Loucy (cell line): ENCODE data around the gene POLD4.
"Not testable (repeated sequence)": the region's sequence is repeated elsewhere in the genome, so short reads cannot be mapped to it uniquely, and the experiment has no call there.

ENCODE experiments used
- H2AFZ ChIP-seq: fragments of 200-600 bp; sonication (generic); 2 replicates; pipeline ENCODE4 v1.6.0; 2016; ENCODE audit warnings: antibody characterized with exemption, mild to moderate bottlenecking, low read length, moderate library complexity
- H3F3A ChIP-seq: fragments of 200-600 bp; 2 replicates; pipeline ENCODE4 v1.6.0; 2016; ENCODE audit warnings: antibody characterized with exemption, low read depth, mild to moderate bottlenecking
- H3K27me3 ChIP-seq: fragments of 200-600 bp; sonication (generic); 2 replicates; pipeline ENCODE4 v1.6.1; 2014; ENCODE audit warnings: low read length, mild to moderate bottlenecking; ENCODE audit not compliant: insufficient read depth, poor library complexity, severe bottlenecking
- H3K36me3 ChIP-seq: fragments of 200-600 bp; sonication (generic); 2 replicates; pipeline ENCODE4 v1.6.1; 2016; ENCODE audit warnings: low read length; ENCODE audit not compliant: insufficient read depth
- H3K4me1 ChIP-seq: fragments of 200-600 bp; sonication (generic); 2 replicates; pipeline ENCODE4 v1.5.1; 2014; ENCODE audit warnings: low read length, mild to moderate bottlenecking; ENCODE audit not compliant: insufficient read depth, poor library complexity, severe bottlenecking
- H3K4me2 ChIP-seq: fragments of 200-600 bp; sonication (generic); 2 replicates; pipeline ENCODE4 v1.6.0; 2014; ENCODE audit warnings: antibody characterized with exemption, low read length, low read depth, mild to moderate bottlenecking; ENCODE audit not compliant: poor library complexity, severe bottlenecking
- H3K4me3 ChIP-seq: fragments of 200-600 bp; sonication (generic); 2 replicates; pipeline ENCODE4 v1.5.1; 2014; ENCODE audit warnings: low read length, mild to moderate bottlenecking, mixed read lengths; ENCODE audit not compliant: poor library complexity, severe bottlenecking
- H3K79me2 ChIP-seq: fragments of 200-600 bp; sonication (generic); 2 replicates; pipeline ENCODE4 v1.6.1; 2014; ENCODE audit warnings: low read length; ENCODE audit not compliant: insufficient read depth
- H3K9ac ChIP-seq: fragments of 200-600 bp; sonication (generic); 2 replicates; pipeline ENCODE4 v1.6.0; 2014; ENCODE audit warnings: mild to moderate bottlenecking, low read depth, low read length, moderate library complexity; ENCODE audit not compliant: poor library complexity, severe bottlenecking
- H3K9me2 ChIP-seq: fragments of 200-600 bp; sonication (generic); replicated peaks from 2 replicates; pipeline ENCODE4 v1.6.1; 2016; ENCODE audit warnings: low read depth, low read length, mixed read lengths
- H3K9me3 ChIP-seq: fragments of 200-600 bp; sonication (generic); 2 replicates; pipeline ENCODE4 v1.6.1; 2014; ENCODE audit warnings: mild to moderate bottlenecking, antibody characterized with exemption, low read length, low read depth; ENCODE audit not compliant: insufficient read depth
- H4K20me1 ChIP-seq: fragments of 200-600 bp; sonication (generic); 2 replicates; pipeline ENCODE4 v1.6.0; 2014; ENCODE audit warnings: antibody characterized with exemption, low read length, mild to moderate bottlenecking; ENCODE audit not compliant: insufficient read depth, poor library complexity, severe bottlenecking
- CTCF ChIP-seq: fragments of 200-600 bp; sonication (generic); conservative IDR thresholded peaks from 2 replicates; pipeline ENCODE4 v1.5.1; 2014; ENCODE audit warnings: mild to moderate bottlenecking, antibody characterized with exemption, low read length
- EZH2phosphoT487 ChIP-seq: fragments of 200-600 bp; IDR thresholded peaks from 2 replicates; pipeline ENCODE4 v1.6.1; 2018; ENCODE audit warnings: antibody characterized with exemption, mild to moderate bottlenecking, moderate library complexity, borderline replicate concordance

Gene POLD4

GRCh38 chr11:67320691-67321090 lies 32.7 kb downstream of the POLD4 start:
- Histone ChIP-seq H3K36me3 (no peaks in the 10 kb centered on the region), H3K4me1 (peaks cover 9% of the 10 kb centered on the region), H3K9ac (no peak overlapping the region), H3K27me3 (no peaks in the 10 kb centered on the region), H4K20me1 (no peaks in the 10 kb centered on the region), H2AFZ (no peak overlapping the region), H3K4me3 (no peak overlapping the region), H3F3A (no peaks in the 10 kb centered on the region), H3K79me2 (no peaks in the 10 kb centered on the region), H3K9me3 (no peaks in the 10 kb centered on the region), H3K9me2 (no peaks in the 10 kb centered on the region), H3K4me2 (no peak overlapping the region)
- no peak for TF ChIP-seq EZH2phosphoT487
- no peak for TF ChIP-seq CTCF

DNA sequence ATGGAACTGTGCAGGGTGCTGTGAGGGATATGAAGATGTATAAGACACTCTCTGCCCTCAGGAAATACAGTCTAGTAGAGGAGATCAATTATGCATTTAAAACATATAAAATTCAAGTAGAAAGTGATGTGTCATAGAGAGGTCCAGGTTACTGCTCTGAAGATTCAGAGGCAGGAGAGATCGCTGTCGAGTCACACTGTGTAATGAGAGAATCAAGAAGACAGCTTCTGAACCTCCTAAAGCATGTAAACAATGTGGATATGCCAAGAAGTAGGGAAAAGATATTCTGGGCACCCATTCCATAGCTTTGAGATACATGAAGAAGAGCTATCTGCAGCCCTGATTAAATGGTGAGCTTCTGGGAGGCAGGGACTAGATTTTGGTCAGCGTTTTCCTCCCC lies 33.3 kb downstream of the POLD4 start:
- Histone ChIP-seq H3K9me3 (no peaks in the 10 kb centered on the region), H3F3A (no peaks in the 10 kb centered on the region), H3K9ac (no peak overlapping the region), H3K36me3 (no peaks in the 10 kb centered on the region), H3K4me3 (no peak overlapping the region), H3K79me2 (no peaks in the 10 kb centered on the region), H3K4me2 (no peak overlapping the region), H4K20me1 (no peaks in the 10 kb centered on the region), H3K9me2 (no peaks in the 10 kb centered on the region), H2AFZ (no peak overlapping the region), H3K4me1 (peaks cover 9% of the 10 kb centered on the region), H3K27me3 (no peaks in the 10 kb centered on the region)
- TF ChIP-seq EZH2phosphoT487 (no peak), CTCF (no peak)

GRCh38 chr11:67318876-67319275 lies 34.5 kb downstream of the POLD4 start:
- H3K36me3 ChIP-seq, H3K4me3 ChIP-seq, H3K27me3 ChIP-seq, H3K9me3 ChIP-seq, H3K9me2 ChIP-seq, H3F3A ChIP-seq, H4K20me1 ChIP-seq, H3K4me2 ChIP-seq, H3K79me2 ChIP-seq, H3K4me1 ChIP-seq, H2AFZ ChIP-seq, H3K9ac ChIP-seq: not testable (repeated sequence)

GRCh38 chr11:67317888-67318555 lies 35.3 kb downstream of the POLD4 start:
- Histone ChIP-seq H3K9ac (peak overlapping the region; percentile 38), H2AFZ (peak overlapping the region; percentile 68), H3K9me2 (no peaks in the 10 kb centered on the region), H3K36me3 (no peaks in the 10 kb centered on the region), H4K20me1 (no peaks in the 10 kb centered on the region), H3K4me2 (peak overlapping the region; percentile 89), H3K27me3 (no peaks in the 10 kb centered on the region), H3K4me3 (peak overlapping the region; percentile 93), H3K4me1 (peaks cover 11% of the 10 kb centered on the region), H3K79me2 (no peaks in the 10 kb centered on the region), H3F3A (no peaks in the 10 kb centered on the region), H3K9me3 (no peaks in the 10 kb centered on the region)
- TF ChIP-seq CTCF = no peak
- no peak for TF ChIP-seq EZH2phosphoT487
